Endodermal cell (in vitro differentiated cells): ENCODE results near the gene MAP2K6. TPM values are rescaled to one million over a fixed set of nuclear protein-coding genes. Genes with fewer than 3 reads are reported as not detected.

Source experiments
- DNase-seq: peaks from one replicate; pipeline ENCODE4 v3.0.0-alpha.2; 2017
- H3K27ac ChIP-seq: 2 replicates; pipeline ENCODE4 v1.5.1; 2013; ENCODE audit warnings: mild to moderate bottlenecking, low read depth, low read length, moderate library complexity
- H3K27me3 ChIP-seq: 2 replicates; pipeline ENCODE4 v1.6.1; 2013; ENCODE audit warnings: mild to moderate bottlenecking, low read length, moderate library complexity; ENCODE audit not compliant: insufficient read depth, control insufficient read depth, poor library complexity, severe bottlenecking
- H3K36me3 ChIP-seq: 2 replicates; pipeline ENCODE4 v1.7.0; 2013; ENCODE audit warnings: mild to moderate bottlenecking, low read length, moderate library complexity; ENCODE audit not compliant: control insufficient read depth, insufficient read depth
- H3K4me1 ChIP-seq: one replicate; pipeline ENCODE4 v1.7.0; 2013; ENCODE audit warnings: low read length; ENCODE audit not compliant: control insufficient read depth, insufficient read depth
- H3K4me3 ChIP-seq: 2 replicates; pipeline ENCODE4 v1.5.1; 2013; ENCODE audit warnings: mild to moderate bottlenecking, low read length, moderate library complexity
- H3K9ac ChIP-seq: 2 replicates; pipeline ENCODE4 v1.6.1; 2013; ENCODE audit warnings: mild to moderate bottlenecking, low read length, moderate library complexity; ENCODE audit not compliant: poor library complexity, severe bottlenecking; ENCODE audit errors: extremely low read depth
- H3K9me3 ChIP-seq: 2 replicates; pipeline ENCODE4 v1.6.1; 2013; ENCODE audit warnings: mild to moderate bottlenecking, low read length, moderate library complexity; ENCODE audit not compliant: control insufficient read depth
- H3K27ac Mint-ChIP-seq: 2 replicates; pipeline ENCODE4 v1.8.0; 2020; ENCODE audit warnings: mixed read lengths
- H3K27me3 Mint-ChIP-seq: 2 replicates; pipeline ENCODE4 v1.8.0; 2021; ENCODE audit warnings: mild to moderate bottlenecking, mixed read lengths; ENCODE audit not compliant: insufficient read depth
- H3K36me3 Mint-ChIP-seq: 2 replicates; pipeline ENCODE4 v1.8.0; 2020; ENCODE audit warnings: low read depth, mixed read lengths
- H3K4me1 Mint-ChIP-seq: 2 replicates; pipeline ENCODE4 v1.8.0; 2020; ENCODE audit warnings: mixed read lengths
- H3K4me3 Mint-ChIP-seq: 2 replicates; pipeline ENCODE4 v1.8.0; 2020; ENCODE audit warnings: mild to moderate bottlenecking, moderate library complexity, mixed read lengths
- H3K9me3 Mint-ChIP-seq: 2 replicates; pipeline ENCODE4 v1.8.0; 2020; ENCODE audit warnings: mild to moderate bottlenecking, mixed read lengths
- CTCF ChIP-seq: fragments of 200-600 bp; sonication (generic); conservative IDR thresholded peaks from 2 replicates; pipeline ENCODE4 v1.5.0; 2021; ENCODE audit warnings: antibody characterized with exemption, mild to moderate bottlenecking
- WGBS, 2 experiments: methylation state at CpG; one replicate each; pipeline versions ENCODE4 v1.1.5 to v1.1.7; 2013; ENCODE audit warnings: missing lambda C conversion rate in 2 of 2, mixed read lengths in 1 of 2; ENCODE audit not compliant: insufficient coverage in 1 of 2, insufficient read length in 1 of 2; 5-methylcytosine and 5-hydroxymethylcytosine counted together
- total RNA-seq, 2 donors: library from RNA; stranded (reverse); fragmentation: NEBNext Ultra II Directional in 1 of 2; extraction: Animal tissue kit (Norgen Biotek cat#: 25700) in 1 of 2; gene quantifications; 2 replicates in 1 of 2; 3 replicates in 1 of 2; pipeline ENCODE4 v1.2.1, GENCODE V29; 2021

The MAP2K6 gene
- total RNA-seq, 2 donors from 2014 or later, result 42.2 to 55.3 TPM

DNA sequence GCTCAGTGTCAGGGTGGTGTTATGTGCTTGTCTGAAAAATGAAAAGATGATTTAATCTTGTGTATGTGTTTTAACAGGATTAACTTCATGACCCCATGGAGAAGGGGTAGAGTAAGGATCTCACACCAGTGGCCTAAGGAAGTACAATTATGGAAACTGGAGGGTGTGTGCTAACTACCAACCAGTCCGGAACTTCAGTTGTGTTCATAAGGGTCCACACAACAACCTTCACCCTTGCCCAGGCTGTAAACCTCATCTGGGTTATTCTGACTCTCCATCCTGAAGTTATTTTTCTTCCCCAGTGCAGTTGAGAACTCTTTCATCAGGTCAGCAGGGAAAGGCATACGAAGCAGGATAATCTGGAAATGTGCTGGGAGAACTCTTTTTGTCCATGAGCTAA, 158.9 kb downstream of the MAP2K6 start:
- Mint-ChIP-seq H3K9me3 (no peaks in the 10 kb centered on the region), H3K27ac (no peak overlapping the region)

GRCh38 chr17:69574257-69575197, 160.0 kb downstream of the MAP2K6 start:
- no peaks in the 10 kb centered on the region for H3K9me3 ChIP-seq
- no peak for TF ChIP-seq CTCF
- Mint-ChIP-seq H3K36me3 (no peaks in the 10 kb centered on the region), H3K27ac (no peak overlapping the region), H3K4me1 (peaks cover 2% of the 10 kb centered on the region), H3K4me3 (no peak overlapping the region), H3K9me3 (no peaks in the 10 kb centered on the region), H3K27me3 (no peaks in the 10 kb centered on the region)
- H3K9ac ChIP-seq, result no peak overlapping the region
- WGBS, 2 experiments, result 73 to 82% methylated on average over 6 to 10 of the region's 10 CpGs
- DNase-seq, result no peak
- peak overlapping the region; percentile 1 for H3K27ac ChIP-seq
- H3K27me3 ChIP-seq, result no peaks in the 10 kb centered on the region
- no peak overlapping the region for H3K4me3 ChIP-seq
- H3K36me3 ChIP-seq, result no peaks in the 10 kb centered on the region
- H3K4me1 ChIP-seq, result no peaks in the 10 kb centered on the region

More for the DNA sequence above, 158.9 kb downstream of the MAP2K6 start:
- Histone ChIP-seq H3K27ac (no peak overlapping the region), H3K9ac (no peak overlapping the region), H3K36me3 (no peaks in the 10 kb centered on the region), H3K27me3 (no peaks in the 10 kb centered on the region), H3K4me3 (no peak overlapping the region), H3K9me3 (no peaks in the 10 kb centered on the region), H3K4me1 (no peaks in the 10 kb centered on the region)
- no peak for TF ChIP-seq CTCF
- H3K27me3 Mint-ChIP-seq, result no peaks in the 10 kb centered on the region
- H3K4me1 Mint-ChIP-seq, result peaks cover 2% of the 10 kb centered on the region
- no peak for DNase-seq
- no peaks in the 10 kb centered on the region for H3K36me3 Mint-ChIP-seq
- 91% methylated on average over 2 of the region's 2 CpGs; no CpG with 5 or more reads in 1 of the 2 experiments for WGBS, 2 experiments
- H3K4me3 Mint-ChIP-seq, result no peak overlapping the region

DNA sequence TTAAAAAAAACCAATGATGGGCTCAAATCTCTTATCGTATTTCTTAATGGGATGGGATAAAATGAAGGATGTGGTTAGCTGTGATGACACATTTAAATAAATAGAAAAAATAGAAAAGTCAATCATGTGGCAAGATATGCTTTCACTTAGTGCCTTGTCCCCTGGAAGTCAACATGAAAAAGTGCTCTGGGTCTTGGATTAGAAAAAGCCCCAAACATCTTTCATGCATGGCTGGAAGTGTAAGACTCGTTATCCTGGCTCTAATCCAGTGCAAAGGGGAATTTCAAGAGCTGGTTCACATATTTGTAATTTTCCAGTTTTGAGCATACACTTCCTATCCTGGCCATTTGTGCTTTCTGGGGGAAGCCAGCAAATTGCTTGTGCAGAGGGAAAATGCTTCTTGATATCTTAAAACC, 160.9 kb downstream of the MAP2K6 start:
- no peak overlapping the region for H3K27ac Mint-ChIP-seq
- no peak overlapping the region for H3K4me3 Mint-ChIP-seq

More for the DNA sequence above, 160.9 kb downstream of the MAP2K6 start:
- H3K4me1 ChIP-seq, result no peaks in the 10 kb centered on the region
- no peaks in the 10 kb centered on the region for H3K27me3 ChIP-seq
- H3K36me3 ChIP-seq, result no peaks in the 10 kb centered on the region
- no peak overlapping the region for H3K4me3 ChIP-seq
- Mint-ChIP-seq H3K9me3 (no peaks in the 10 kb centered on the region), H3K36me3 (no peaks in the 10 kb centered on the region), H3K4me1 (peaks cover 2% of the 10 kb centered on the region), H3K27me3 (no peaks in the 10 kb centered on the region)
- no peak overlapping the region for H3K27ac ChIP-seq
- no peak overlapping the region for H3K9ac ChIP-seq
- 86 to 90% methylated on average over 2 of the region's 2 CpGs for WGBS, 2 experiments
- no peak for DNase-seq
- no peaks in the 10 kb centered on the region for H3K9me3 ChIP-seq
- no peak for TF ChIP-seq CTCF
